H9 (cell line): Measurements from ENCODE around the gene TMEM47. TPM values are rescaled to one million over a fixed set of nuclear protein-coding genes. Genes with fewer than 3 reads are reported as not detected.

ENCODE experiments used
- DNase-seq: peaks from one replicate; pipeline ENCODE4 v3.0.0-alpha.2; 2017
- H2AFZ ChIP-seq: one replicate; pipeline ENCODE4 v1.6.1; 2013; ENCODE audit warnings: mild to moderate bottlenecking, low read length, control low read depth, moderate library complexity
- H2AK5ac ChIP-seq: 2 replicates; pipeline ENCODE4 v1.6.1; 2013; ENCODE audit warnings: low read length, control low read depth, mixed read lengths; ENCODE audit not compliant: insufficient read length
- H2BK120ac ChIP-seq: one replicate; pipeline ENCODE4 v1.6.1; 2013; ENCODE audit warnings: low read depth, mild to moderate bottlenecking, low read length, control low read depth, inconsistent platforms; ENCODE audit not compliant: poor library complexity, severe bottlenecking
- H2BK12ac ChIP-seq: 2 replicates; pipeline ENCODE4 v1.6.1; 2013; ENCODE audit warnings: low read length, control low read depth, mixed read lengths, low read depth; ENCODE audit not compliant: insufficient read length
- H2BK15ac ChIP-seq: 2 replicates; pipeline ENCODE4 v1.6.1; 2013; ENCODE audit warnings: low read depth, low read length, control low read depth
- H2BK20ac ChIP-seq: one replicate; pipeline ENCODE4 v1.6.1; 2013; ENCODE audit warnings: low read depth, mild to moderate bottlenecking, low read length, control low read depth, inconsistent platforms; ENCODE audit not compliant: poor library complexity, severe bottlenecking
- H2BK5ac ChIP-seq: 2 replicates; pipeline ENCODE4 v1.6.1; 2013; ENCODE audit warnings: low read length, control low read depth, mixed read lengths; ENCODE audit not compliant: insufficient read length
- H3K14ac ChIP-seq: 2 replicates; pipeline ENCODE4 v1.6.1; 2013; ENCODE audit warnings: low read length, control low read depth; ENCODE audit not compliant: insufficient read depth
- H3K18ac ChIP-seq: 2 replicates; pipeline ENCODE4 v1.6.1; 2013; ENCODE audit warnings: low read depth, mild to moderate bottlenecking, mixed read lengths, low read length, control low read depth; ENCODE audit not compliant: insufficient read length
- H3K23ac ChIP-seq: 2 replicates; pipeline ENCODE4 v1.6.1; 2013; ENCODE audit warnings: low read length, control low read depth, mixed read lengths, low read depth; ENCODE audit not compliant: insufficient read length
- H3K23me2 ChIP-seq: 2 replicates; pipeline ENCODE4 v1.6.1; 2013; ENCODE audit warnings: low read depth, mild to moderate bottlenecking, mixed read lengths, low read length, control low read depth; ENCODE audit not compliant: insufficient read length, poor library complexity, severe bottlenecking
- H3K27ac ChIP-seq: 2 replicates; pipeline ENCODE4 v1.5.1; 2013; ENCODE audit warnings: low read length, control low read depth, mixed read lengths, low read depth; ENCODE audit not compliant: insufficient read length
- H3K27me3 ChIP-seq: 2 replicates; pipeline ENCODE4 v1.6.1; 2013; ENCODE audit warnings: low read length, control low read depth, inconsistent platforms; ENCODE audit not compliant: insufficient read depth
- H3K4ac ChIP-seq: 2 replicates; pipeline ENCODE4 v1.6.1; 2013; ENCODE audit warnings: low read depth, mild to moderate bottlenecking, control low read depth, inconsistent platforms, low read length, moderate library complexity
- H3K4me1 ChIP-seq: 2 replicates; pipeline ENCODE4 v1.6.1; 2013; ENCODE audit warnings: low read length, control low read depth, inconsistent platforms; ENCODE audit not compliant: insufficient read depth
- H3K4me2 ChIP-seq: 2 replicates; pipeline ENCODE4 v1.6.1; 2013; ENCODE audit warnings: low read length, control low read depth, mixed read lengths; ENCODE audit not compliant: insufficient read length, insufficient read depth
- H3K56ac ChIP-seq: 2 replicates; pipeline ENCODE4 v1.6.1; 2013; ENCODE audit warnings: low read depth, mild to moderate bottlenecking, mixed read lengths, low read length, control low read depth; ENCODE audit not compliant: insufficient read length
- H3K79me1 ChIP-seq: 2 replicates; pipeline ENCODE4 v1.6.1; 2013; ENCODE audit warnings: low read depth, mild to moderate bottlenecking, moderate library complexity, low read length, control low read depth, inconsistent platforms; ENCODE audit not compliant: insufficient read depth, poor library complexity, severe bottlenecking
- H3K79me2 ChIP-seq: 2 replicates; pipeline ENCODE4 v1.6.1; 2013; ENCODE audit warnings: low read length, control low read depth, inconsistent platforms; ENCODE audit not compliant: insufficient read depth
- H3K9ac ChIP-seq: 2 replicates; pipeline ENCODE4 v1.6.1; 2013; ENCODE audit warnings: low read length, control low read depth, mixed read lengths; ENCODE audit not compliant: insufficient read length; ENCODE audit errors: extremely low read depth
- H3K9me3 ChIP-seq: one replicate; pipeline ENCODE4 v1.6.1; 2013; ENCODE audit warnings: low read depth, low read length, inconsistent platforms; ENCODE audit not compliant: control insufficient read depth
- H3T11ph ChIP-seq: one replicate; pipeline ENCODE4 v1.6.1; 2013; ENCODE audit warnings: mild to moderate bottlenecking, low read length, control low read depth, inconsistent platforms
- H4K20me1 ChIP-seq: one replicate; pipeline ENCODE4 v1.6.1; 2013; ENCODE audit not compliant: control insufficient read depth, insufficient read length, insufficient read depth
- H4K5ac ChIP-seq: 2 replicates; pipeline ENCODE4 v1.6.1; 2013; ENCODE audit warnings: low read depth, mild to moderate bottlenecking, mixed read lengths, low read length, control low read depth; ENCODE audit not compliant: insufficient read length
- H4K8ac ChIP-seq: replicated peaks from 2 replicates; pipeline ENCODE4 v1.6.1; 2013; ENCODE audit warnings: low read length, control low read depth, mixed read lengths, low read depth; ENCODE audit not compliant: insufficient read length
- H4K91ac ChIP-seq: 2 replicates; pipeline ENCODE4 v1.6.1; 2013; ENCODE audit warnings: low read depth, mild to moderate bottlenecking, moderate library complexity, mixed read lengths, low read length, control low read depth; ENCODE audit not compliant: insufficient read length
- H3K27ac Mint-ChIP-seq, 3 experiments: 2 replicates in 2 of 3; 3 replicates in 1 of 3; pipeline ENCODE4 v1.8.0; 2020 to 2021; ENCODE audit warnings: mixed read lengths in 3 of 3, mild to moderate bottlenecking in 1 of 3, moderate library complexity in 1 of 3
- H3K27me3 Mint-ChIP-seq: 2 replicates; pipeline ENCODE4 v1.8.0; 2021; ENCODE audit warnings: low read depth, mild to moderate bottlenecking, moderate library complexity, mixed read lengths
- H3K36me3 Mint-ChIP-seq, 3 experiments: 2 replicates in 2 of 3; 3 replicates in 1 of 3; pipeline ENCODE4 v1.8.0; 2020 to 2021; ENCODE audit warnings: low read depth in 3 of 3, mixed read lengths in 3 of 3; ENCODE audit not compliant: insufficient read depth in 1 of 3
- H3K4me1 Mint-ChIP-seq, 2 experiments: 2 replicates each; pipeline ENCODE4 v1.8.0; 2020; ENCODE audit warnings: mixed read lengths in 2 of 2
- H3K4me3 Mint-ChIP-seq, 2 experiments: 2 replicates in 1 of 2; 3 replicates in 1 of 2; pipeline ENCODE4 v1.8.0; 2020 to 2021; ENCODE audit warnings: mild to moderate bottlenecking in 2 of 2, mixed read lengths in 2 of 2, moderate library complexity in 1 of 2
- H3K9me3 Mint-ChIP-seq, 2 experiments: 2 replicates in 1 of 2; 3 replicates in 1 of 2; pipeline ENCODE4 v1.8.0; 2020; ENCODE audit warnings: mild to moderate bottlenecking in 2 of 2, mixed read lengths in 2 of 2, moderate library complexity in 1 of 2
- CTCF ChIP-seq: fragments of 200-600 bp; sonication (generic); conservative IDR thresholded peaks from 3 replicates; pipeline ENCODE4 v1.8.0; 2021; ENCODE audit warnings: antibody characterized with exemption, mild to moderate bottlenecking
- WGBS: extraction: QIAGEN DNeasy Blood & Tissue Kit; methylation state at CpG from one replicate; pipeline ENCODE4 v1.1.7; 2013; ENCODE audit warnings: missing lambda C conversion rate, low lambda C conversion rate, mixed read lengths; ENCODE audit not compliant: insufficient read length; ENCODE audit errors: extremely low coverage; 5-methylcytosine and 5-hydroxymethylcytosine counted together
- total RNA-seq: library from RNA; stranded (reverse); gene quantifications from 2 replicates; pipeline ENCODE4 v1.2.1, GENCODE V29; 2021

TMEM47 gene
- total RNA-seq, 1 experiment from 2014 or later: 26.0 TPM

- no peak overlapping the region for H4K5ac ChIP-seq
- no peak overlapping the region for H4K91ac ChIP-seq
- no peak overlapping the region for H3K4ac ChIP-seq
- no peaks in the 10 kb centered on the region for H4K20me1 ChIP-seq
- no peak overlapping the region for H3K14ac ChIP-seq
- no peak overlapping the region for H3T11ph ChIP-seq
- H3K79me2 ChIP-seq: no peaks in the 10 kb centered on the region
- H3K4me2 ChIP-seq: no peak overlapping the region
- no peak overlapping the region for H3K56ac ChIP-seq
- no peak overlapping the region for H2BK5ac ChIP-seq
- Mint-ChIP-seq H3K4me1 (peaks cover 33 to 50% of the 10 kb centered on the region in 2 experiments), H3K36me3 (no peaks in the 10 kb centered on the region), H3K27ac (no peak overlapping the region), H3K9me3 (peaks cover 0 to 39% of the 10 kb centered on the region in 2 experiments; a peak in 3 of 5 replicates), H3K4me3 (no peak overlapping the region), H3K27me3 (no peaks in the 10 kb centered on the region)
- H2AK5ac ChIP-seq: no peak overlapping the region
- H2BK120ac ChIP-seq: no peak overlapping the region
- H2BK20ac ChIP-seq: no peak overlapping the region
- no peak overlapping the region for H3K9ac ChIP-seq
- peaks cover 6% of the 10 kb centered on the region for H3K4me1 ChIP-seq
- no peak overlapping the region for H3K18ac ChIP-seq
- H3K9me3 ChIP-seq: peaks cover 4% of the 10 kb centered on the region
- H3K23me2 ChIP-seq: no peaks in the 10 kb centered on the region
- no peak overlapping the region for H4K8ac ChIP-seq
- no peak overlapping the region for H2AFZ ChIP-seq
- no peak overlapping the region for H3K23ac ChIP-seq
- H2BK12ac ChIP-seq: no peak overlapping the region
- peak; percentile 75 for TF ChIP-seq CTCF
- H3K27me3 ChIP-seq: no peaks in the 10 kb centered on the region
- no peak overlapping the region for H3K27ac ChIP-seq
- WGBS: no CpG with 5 or more reads among the region's 2 CpGs
- DNase-seq: no peak
- H3K79me1 ChIP-seq: no peaks in the 10 kb centered on the region
- no peak overlapping the region for H2BK15ac ChIP-seq
Measured at GRCh38 chrX:34578237-34578636, 78.8 kb downstream of the TMEM47 start.
